Midbrain (tissue), 1 donor: ENCODE measurements around the gene CCDC149.
A peak's percentile ranks its signal among the peaks of the same experiment; 100 is the strongest.
"Not testable (repeated sequence)": the region's sequence is repeated elsewhere in the genome, so short reads cannot be mapped to it uniquely, and the experiment has no call there.

Experiments used
- DNase-seq: peaks from one replicate; lab custom pipeline; 2025; lab: John Stamatoyannopoulos, UW

CCDC149 gene

GRCh38 chr4:24917076-24917856 lies 4.4 kb upstream of the CCDC149 start:
- DNase-seq = no peak

- DNase-seq = no peak
Observed at GRCh38 chr4:24915121-24915922, 2.5 kb upstream of the CCDC149 start.

GRCh38 chr4:24914460-24914859 lies 1.6 kb upstream of the CCDC149 start:
- no peak for DNase-seq

GRCh38 chr4:24913119-24913485 lies 260 bp upstream of the CCDC149 start:
- no peak for DNase-seq

- DNase-seq = no peak
Observed at GRCh38 chr4:24910499-24910898, 2.3 kb downstream of the CCDC149 start.

GRCh38 chr4:24909606-24910005 lies 3.2 kb downstream of the CCDC149 start:
- DNase-seq = not testable (repeated sequence)

- no peak for DNase-seq
Observed at GRCh38 chr4:24897639-24898038, 15.2 kb downstream of the CCDC149 start.

- DNase-seq = peak; percentile 11
Observed at GRCh38 chr4:24896977-24897376, 15.9 kb downstream of the CCDC149 start.

- DNase-seq = no peak
Observed at GRCh38 chr4:24896056-24896455, 16.8 kb downstream of the CCDC149 start.

- DNase-seq = no peak
Observed at GRCh38 chr4:24895461-24895860, 17.4 kb downstream of the CCDC149 start.

GRCh38 chr4:24894846-24895245 lies 18.0 kb downstream of the CCDC149 start:
- no peak for DNase-seq

- DNase-seq = no peak
Observed at GRCh38 chr4:24894243-24894642, 18.6 kb downstream of the CCDC149 start.

- DNase-seq = no peak
Observed at GRCh38 chr4:24892778-24893177, 20.1 kb downstream of the CCDC149 start.

GRCh38 chr4:24892278-24892677 lies 20.6 kb downstream of the CCDC149 start:
- DNase-seq = no peak

GRCh38 chr4:24890561-24891126 lies 22.2 kb downstream of the CCDC149 start:
- DNase-seq = no peak

GRCh38 chr4:24889991-24890390 lies 22.9 kb downstream of the CCDC149 start:
- DNase-seq = no peak

GRCh38 chr4:24888475-24889344 lies 24.1 kb downstream of the CCDC149 start:
- no peak for DNase-seq

- no peak for DNase-seq
Observed at GRCh38 chr4:24887881-24888430, 24.9 kb downstream of the CCDC149 start.

- no peak for DNase-seq
Observed at GRCh38 chr4:24886596-24886995, 26.2 kb downstream of the CCDC149 start.

- peak; percentile 13 for DNase-seq
Observed at GRCh38 chr4:24885342-24885741, 27.5 kb downstream of the CCDC149 start.

- no peak for DNase-seq
Observed at GRCh38 chr4:24884902-24885301, 27.9 kb downstream of the CCDC149 start.
